GM18502 (cell line): Measurements from ENCODE around the gene CFAP45.

Experiments
- ATAC-seq: cut with Tn5 transposase; IDR thresholded peaks from one replicate; pipeline ENCODE4 v1.9.1; 2021; ENCODE audit warnings: mild to moderate bottlenecking; ENCODE audit not compliant: unreplicated experiment, poor library complexity

Gene CFAP45

DNA sequence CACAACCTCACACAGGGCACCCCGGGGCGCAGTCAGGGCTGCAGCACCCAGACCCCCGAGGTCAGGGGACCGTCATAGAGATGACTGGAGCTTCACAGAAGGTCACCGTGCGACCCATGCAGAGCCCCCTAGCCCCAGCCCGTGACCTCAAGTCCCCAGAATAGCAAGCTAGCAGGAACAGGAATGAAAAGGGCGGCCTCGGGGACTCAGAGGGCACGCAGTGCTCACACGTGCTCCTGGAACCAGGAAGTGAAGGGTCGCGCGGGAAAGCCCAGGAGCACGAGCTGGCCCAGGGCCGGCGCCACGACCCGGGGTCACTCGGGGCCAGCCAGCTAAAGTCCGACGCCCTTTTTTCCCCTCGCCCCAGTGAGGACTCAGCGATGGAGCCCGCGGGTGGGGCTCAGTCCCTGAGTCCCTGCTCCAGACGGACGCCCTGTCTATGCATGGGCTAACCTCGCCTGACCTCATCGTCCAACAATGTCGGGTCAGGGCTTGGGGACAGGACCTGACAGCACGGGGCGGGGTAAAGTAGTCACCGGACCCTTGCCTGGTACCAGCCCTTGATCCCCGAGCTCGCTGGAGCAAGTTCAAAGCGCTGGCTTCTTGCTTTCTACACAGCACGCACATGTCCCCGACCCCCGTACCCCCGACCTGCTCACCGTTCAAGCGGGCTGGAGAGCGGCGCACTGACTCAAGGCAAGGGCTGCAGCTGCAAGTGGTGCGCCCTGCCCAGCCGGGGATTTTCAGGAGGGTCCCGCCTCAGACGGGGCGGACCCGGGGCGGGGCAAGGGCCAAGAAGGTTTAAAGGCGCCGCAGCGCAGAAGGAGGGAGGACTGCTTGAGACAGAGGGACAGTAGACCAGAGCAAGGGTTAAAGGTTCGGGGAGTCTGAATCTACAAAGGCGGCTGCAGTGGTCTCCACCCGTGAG lies 25.1 kb upstream of the CFAP45 start, which contains the start of gene TAGLN2:
TSS of gene TAGLN2 (minus strand) at position 717 of the 928 bp plus-strand sequence. CDS start 4,998 bp downstream, outside the sequence.
- peak; percentile 67 for ATAC-seq

- peak; percentile 15 for ATAC-seq
These were observed 24.2 kb upstream of the CFAP45 start for GRCh38 chr1:159924025-159924790.

GRCh38 chr1:159923203-159924024 lies 23.4 kb upstream of the CFAP45 start:
- ATAC-seq, result peak; percentile 33

- ATAC-seq, result no peak
These were observed 22.7 kb upstream of the CFAP45 start for GRCh38 chr1:159922511-159923202.

DNA sequence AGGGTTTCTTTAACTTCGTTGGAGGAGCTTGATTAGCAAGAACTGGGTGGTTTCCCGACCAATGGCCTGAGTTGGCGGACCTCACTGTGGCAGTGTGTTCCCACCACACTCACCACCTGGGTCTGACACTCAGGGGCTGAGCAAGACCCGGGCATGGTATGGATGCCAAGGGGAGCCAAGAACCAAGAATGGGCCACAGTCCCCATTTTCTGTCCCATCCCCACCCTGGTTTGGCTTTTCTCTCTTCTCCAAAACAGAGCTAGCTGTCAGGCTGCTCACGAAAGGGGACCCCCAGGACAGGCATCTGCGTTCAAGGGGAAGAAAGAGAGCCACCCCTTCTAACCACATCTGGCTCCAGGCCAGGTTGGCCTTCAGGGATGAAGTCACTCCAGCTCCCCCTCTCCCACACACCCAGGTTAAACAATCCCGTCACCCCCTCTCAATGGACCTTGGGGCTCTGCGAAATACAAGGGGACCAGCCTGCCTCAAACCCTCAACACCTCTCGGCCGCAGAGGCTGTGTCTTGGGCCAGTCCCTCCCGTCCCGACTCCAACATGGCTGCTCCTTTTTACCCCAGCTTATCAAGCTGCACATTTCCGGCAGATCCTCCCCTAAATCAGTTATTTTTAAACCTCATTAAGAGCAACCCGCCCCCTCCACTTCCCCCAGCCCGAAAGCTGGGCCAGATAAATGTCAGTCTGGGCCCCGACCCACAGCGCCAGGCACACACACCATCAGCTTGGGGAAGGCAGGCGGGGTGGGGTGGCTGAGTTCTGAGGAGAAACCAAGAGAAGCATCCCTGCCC lies 21.9 kb upstream of the CFAP45 start:
- ATAC-seq, result no peak

- peak; percentile 28 for ATAC-seq
These were observed 21.3 kb upstream of the CFAP45 start for GRCh38 chr1:159921251-159921650.

DNA sequence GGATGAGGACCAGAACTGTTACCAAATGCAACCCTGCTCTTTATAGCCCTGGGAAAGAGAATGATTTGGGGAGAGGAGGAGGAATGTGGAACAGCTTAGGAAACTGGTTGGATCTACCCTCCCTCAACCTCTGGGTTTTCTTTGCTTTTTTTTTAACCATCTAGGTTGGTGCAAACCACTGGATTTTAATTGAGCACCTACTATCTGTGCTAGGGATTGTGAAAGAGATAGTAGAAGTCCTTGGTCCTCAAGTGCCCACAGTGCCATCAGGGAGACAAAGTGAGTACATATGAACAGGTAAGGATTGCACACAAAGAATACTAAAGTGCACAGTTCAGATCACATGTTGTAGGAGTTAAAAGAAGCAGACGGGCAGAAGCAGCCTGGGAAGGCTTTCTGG lies 20.7 kb upstream of the CFAP45 start:
- no peak for ATAC-seq

GRCh38 chr1:159920202-159920601 lies 20.2 kb upstream of the CFAP45 start:
- ATAC-seq, result no peak

- ATAC-seq, result no peak
These were observed 19.4 kb upstream of the CFAP45 start for GRCh38 chr1:159919236-159919865.

GRCh38 chr1:159918352-159919200 lies 18.6 kb upstream of the CFAP45 start:
- no peak for ATAC-seq

DNA sequence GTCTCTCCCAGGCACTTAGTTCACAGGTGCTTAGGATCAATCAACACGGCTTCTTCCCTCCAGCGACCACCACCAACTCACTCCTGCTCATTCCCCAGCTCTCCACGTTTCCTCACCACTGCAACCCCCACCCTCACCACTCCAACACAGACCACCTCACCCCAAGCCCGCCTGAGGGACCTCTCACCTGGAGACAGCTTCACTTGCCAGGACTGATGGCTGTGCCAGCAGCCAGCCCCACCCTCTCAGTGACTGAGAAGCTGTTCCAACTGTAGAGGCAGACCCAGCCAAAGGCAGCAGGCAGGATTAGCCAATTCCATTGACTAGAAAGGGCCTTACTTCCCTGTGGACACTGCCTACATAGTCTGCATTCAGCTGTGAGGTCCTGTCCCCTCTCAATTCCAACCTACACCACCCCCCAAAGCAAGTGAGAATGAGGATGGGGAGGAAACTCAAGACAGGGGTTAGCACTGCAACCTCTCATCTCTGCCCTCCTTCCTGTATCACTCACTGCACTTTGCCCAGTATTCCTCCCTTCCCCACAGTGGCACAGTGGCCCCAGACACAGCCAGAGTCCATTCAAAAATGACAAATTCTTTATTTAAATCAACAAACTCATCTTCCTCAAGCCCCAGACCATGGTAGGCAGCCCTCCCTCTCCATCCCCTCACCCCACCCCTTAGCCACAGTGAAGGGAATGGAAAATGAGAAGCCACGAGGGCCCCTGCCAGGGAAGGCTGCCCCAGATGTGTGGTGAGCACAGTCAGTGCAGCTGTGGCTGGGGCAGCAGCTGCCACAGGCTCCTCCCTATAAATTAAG lies 17.8 kb upstream of the CFAP45 start:
- no peak for ATAC-seq

DNA sequence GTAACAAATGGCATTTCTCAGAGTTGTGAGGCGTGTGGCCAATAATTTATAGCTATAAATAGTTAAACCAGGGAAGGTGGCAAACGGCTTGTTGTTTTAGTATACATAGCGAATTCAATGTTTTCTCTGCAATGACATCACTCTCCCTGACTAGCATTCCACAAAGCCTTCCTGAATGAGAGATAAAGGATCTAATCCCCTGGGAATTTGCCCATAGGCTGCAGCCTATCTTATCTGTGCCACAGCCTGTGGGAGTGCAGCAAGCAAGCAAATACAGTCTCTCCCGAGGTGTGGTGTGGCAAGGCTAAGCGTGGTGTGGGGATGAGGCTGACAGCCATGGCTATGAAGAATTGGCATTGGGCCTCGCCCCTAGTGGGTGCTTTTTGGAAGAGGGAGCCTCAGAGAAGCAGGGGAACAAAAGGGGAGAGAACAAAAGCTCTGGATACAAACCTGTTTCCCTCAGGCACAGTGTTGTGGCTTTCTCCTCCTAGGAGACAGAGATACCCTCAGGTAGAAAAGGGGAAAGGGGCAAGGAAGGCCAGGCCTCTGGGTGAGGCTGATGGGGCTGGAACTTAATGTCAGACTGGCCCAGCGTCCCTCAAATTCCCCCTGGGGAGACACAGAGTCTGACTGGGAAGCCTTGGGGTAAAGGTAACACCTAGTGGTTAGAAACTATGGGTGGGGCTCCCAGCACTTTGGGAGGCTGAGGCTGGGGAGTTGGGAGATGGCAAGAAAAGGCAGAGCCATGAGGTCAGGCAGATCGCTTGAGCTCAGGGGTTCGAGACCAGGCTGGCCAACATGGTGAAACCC lies 16.5 kb upstream of the CFAP45 start:
- no peak for ATAC-seq

DNA sequence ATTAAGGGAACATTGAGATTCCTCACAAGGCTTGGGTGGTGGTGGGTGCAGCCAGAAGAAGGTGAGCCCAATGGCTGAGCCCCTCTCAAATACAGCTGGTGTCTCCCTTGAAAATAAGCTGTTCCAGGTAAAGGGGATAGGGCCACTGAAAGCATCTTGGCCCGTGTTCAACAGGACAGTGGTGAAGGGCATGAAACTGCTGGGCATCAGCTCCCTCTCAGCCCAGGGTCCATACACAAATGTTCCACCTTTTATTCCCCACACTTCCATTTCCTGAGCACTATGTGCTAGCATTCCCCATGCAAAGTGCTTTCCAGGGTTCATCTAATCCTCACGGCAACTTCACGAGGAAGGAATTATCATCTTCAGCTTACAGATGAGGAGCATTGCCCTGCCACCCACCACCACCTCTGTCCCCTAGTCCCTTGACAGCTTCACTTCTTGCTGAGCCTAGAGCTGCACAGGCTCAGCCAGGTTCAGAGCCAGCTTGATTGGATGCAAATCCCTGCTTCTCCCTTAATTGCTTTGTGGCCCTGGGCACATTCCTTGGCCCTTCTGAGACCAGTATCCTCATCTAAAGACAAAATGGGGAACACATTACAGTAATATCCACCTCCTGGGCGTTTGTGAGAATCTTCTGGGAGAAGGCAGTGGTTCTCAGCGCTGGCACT lies 15.7 kb upstream of the CFAP45 start:
- no peak for ATAC-seq

DNA sequence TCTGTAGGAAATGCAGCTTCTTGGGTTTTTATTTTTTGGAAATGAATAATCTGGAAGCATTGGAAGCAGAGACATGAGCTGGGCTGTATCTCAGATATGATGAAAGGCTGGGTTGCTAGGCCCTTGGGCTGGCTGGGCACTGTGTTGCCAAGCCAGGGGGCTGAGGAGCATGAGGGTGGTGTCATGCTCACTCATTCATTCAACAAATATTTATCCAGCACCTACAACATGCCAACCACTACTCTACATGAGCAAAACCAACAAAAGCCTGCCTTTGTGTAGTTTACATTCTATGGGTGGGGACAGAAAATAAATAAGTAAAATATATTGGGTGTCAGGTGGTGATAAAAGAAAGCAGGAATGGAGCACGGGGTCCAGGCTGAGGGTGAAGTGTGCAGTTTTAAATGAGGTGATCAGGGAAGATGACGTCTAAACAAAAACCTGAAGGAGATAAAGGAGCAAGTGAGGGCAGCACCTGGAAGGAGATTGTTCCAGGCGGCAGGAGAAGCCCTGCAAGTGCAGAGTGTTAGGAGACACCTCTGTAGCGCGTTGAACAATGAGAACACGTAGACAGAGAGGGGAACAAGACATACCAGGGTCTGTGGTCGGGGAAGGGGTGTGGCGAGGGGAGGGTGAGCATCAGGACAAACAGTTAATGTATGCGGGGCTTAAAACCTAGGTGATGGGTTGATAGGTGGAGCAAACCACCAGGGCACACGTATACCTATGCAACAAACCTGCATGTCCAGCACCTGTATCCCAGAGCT lies 14.5 kb upstream of the CFAP45 start:
- ATAC-seq, result no peak
